HCT116 (cell line): ENCODE data around the gene FCHSD2. TPM values are rescaled to one million over a fixed set of nuclear protein-coding genes. Genes with fewer than 3 reads are reported as not detected.

Experiments used
- ATAC-seq: fragments of 200-7000 bp; cut with Tn5 transposase; 2 replicates; pipeline ENCODE4 v1.9.1; 2020; ENCODE audit warnings: mild to moderate bottlenecking, moderate library complexity
- BruUV-seq: library from RNA; stranded (reverse); fragments of 400-500 nt; replicated peaks from 2 replicates; lab custom pipeline; 2021; lab: Mats Ljungman, UMichigan
- CTCF ChIA-PET: fragments of 300-600 bp; sonication (Branson Sonifier 250); formaldehyde crosslinking; loops from one replicate; lab custom pipeline; 2021; ENCODE audit warnings: antibody characterized with exemption; lab: Charles Lee
- POLR2A ChIA-PET: fragments of 300-600, 350-600 bp; sonication (Branson Sonifier 250); formaldehyde crosslinking; loops from one replicate; lab custom pipeline; 2021; ENCODE audit warnings: antibody characterized with exemption; lab: Charles Lee
- RAD21 ChIA-PET, 2 experiments: fragments of 300-600 bp; sonication (Branson Sonifier 250); formaldehyde crosslinking; loops; one replicate each; lab custom pipeline; 2023; ENCODE audit warnings: low total read pairs in 2 of 2; ENCODE audit not compliant: uncharacterized antibody in 2 of 2, unreplicated experiment in 2 of 2, low non-redundant PET in 1 of 2; lab: Charles Lee
- DNase-seq: peaks from one replicate; pipeline ENCODE4 v3.0.0-alpha.2; 2010; ENCODE audit warnings: low read depth, low spot score
- H2AFZ ChIP-seq: fragments of 200-600 bp; shearing (Covaris generic), sonication (generic); 2 replicates; pipeline ENCODE4 v1.6.1; 2017; ENCODE audit warnings: low read depth, mixed run types, mixed read lengths, antibody characterized with exemption, low read length; ENCODE audit not compliant: poor library complexity, severe bottlenecking
- H3K27ac ChIP-seq: 2 replicates; pipeline ENCODE4 v1.5.1; 2012; ENCODE audit warnings: low read depth, low read length
- H3K27me3 ChIP-seq: fragments of 200-600 bp; sonication (generic); 2 replicates; pipeline ENCODE4 v1.6.1; 2016; ENCODE audit warnings: mixed run types, low read length, mixed read lengths; ENCODE audit not compliant: insufficient read depth
- H3K36me3 ChIP-seq, 2 experiments: fragments of 200-500 bp in 1 of 2; fragments of 200-600 bp in 1 of 2; sonication (Bioruptor generic) in 1 of 2; sonication (generic) in 1 of 2; 2 replicates each; pipeline versions ENCODE4 v1.5.1 to v1.6.1; 2014 to 2016; ENCODE audit warnings: low read length in 2 of 2, inconsistent platforms in 1 of 2, mixed read lengths in 1 of 2, mixed run types in 1 of 2; ENCODE audit not compliant: insufficient read depth in 2 of 2, control insufficient read depth in 1 of 2
- H3K4me1 ChIP-seq, 2 experiments: fragments of 200-600 bp in 1 of 2; sonication (generic) in 1 of 2; 2 replicates each; pipeline versions ENCODE4 v1.5.1 to v1.6.1; 2012 to 2017; ENCODE audit warnings: low read length in 2 of 2, inconsistent platforms in 1 of 2, mild to moderate bottlenecking in 1 of 2, mixed read lengths in 1 of 2, mixed run types in 1 of 2, moderate library complexity in 1 of 2; ENCODE audit not compliant: insufficient read depth in 2 of 2, control insufficient read depth in 1 of 2
- H3K4me2 ChIP-seq: fragments of 200-600 bp; sonication (generic); 2 replicates; pipeline ENCODE4 v1.6.1; 2017; ENCODE audit warnings: mixed run types, low read length, mixed read lengths
- H3K4me3 ChIP-seq, 2 experiments: fragments of 200-600 bp in 1 of 2; sonication (generic) in 1 of 2; replicated peaks in 1 of 2; 2 replicates each; pipeline ENCODE4 v1.5.1; 2011 to 2016; ENCODE audit warnings: low read length in 2 of 2, control low read depth in 1 of 2, low read depth in 1 of 2, mild to moderate bottlenecking in 1 of 2, mixed read lengths in 1 of 2, mixed run types in 1 of 2
- H3K79me2 ChIP-seq: fragments of 200-600 bp; sonication (generic); 2 replicates; pipeline ENCODE4 v1.6.1; 2017; ENCODE audit warnings: mild to moderate bottlenecking, mixed run types, low read length, moderate library complexity, mixed read lengths; ENCODE audit not compliant: insufficient read depth
- H3K9ac ChIP-seq: fragments of 200-600 bp; sonication (generic); 2 replicates; pipeline ENCODE4 v1.6.1; 2016; ENCODE audit warnings: low read length, mixed read lengths
- H3K9me2 ChIP-seq: fragments of 200-600 bp; sonication (generic), shearing (Covaris generic); 2 replicates; pipeline ENCODE4 v1.6.1; 2017; ENCODE audit warnings: mixed run types, mild to moderate bottlenecking, moderate library complexity; ENCODE audit not compliant: insufficient read depth
- H3K9me3 ChIP-seq, 2 experiments: fragments of 200-500 bp in 1 of 2; fragments of 200-600 bp in 1 of 2; sonication (Bioruptor generic) in 1 of 2; sonication (generic) in 1 of 2; 2 replicates each; pipeline ENCODE4 v1.6.1; 2014 to 2017; ENCODE audit warnings: low read length in 2 of 2, mixed read lengths in 2 of 2, inconsistent platforms in 1 of 2, low read depth in 1 of 2, mild to moderate bottlenecking in 1 of 2, mixed run types in 1 of 2, moderate library complexity in 1 of 2; ENCODE audit not compliant: control insufficient read depth in 1 of 2, insufficient read depth in 1 of 2
- H4K20me1 ChIP-seq: fragments of 200-600 bp; sonication (generic), shearing (Covaris generic); 2 replicates; pipeline ENCODE4 v1.6.1; 2017; ENCODE audit warnings: mixed run types, mild to moderate bottlenecking, moderate library complexity; ENCODE audit not compliant: insufficient read depth
- CBX3 ChIP-seq: IDR thresholded peaks from 2 replicates; pipeline ENCODE4 v1.6.1; 2012; ENCODE audit warnings: low read depth
- CEBPB ChIP-seq: IDR thresholded peaks from 2 replicates; pipeline ENCODE4 v1.6.1; 2012; ENCODE audit warnings: low read depth
- CTCF ChIP-seq, 3 experiments: fragments of 200-600 bp in 1 of 3; sonication (generic) in 1 of 3; IDR thresholded peaks in 2 of 3; conservative IDR thresholded peaks in 1 of 3; 2 replicates each; pipeline ENCODE4 v1.5.1; 2012 to 2017; ENCODE audit warnings: low read depth in 2 of 3, low read length in 2 of 3, antibody characterized with exemption in 1 of 3, borderline replicate concordance in 1 of 3, control low read depth in 1 of 3, mild to moderate bottlenecking in 1 of 3, mixed read lengths in 1 of 3, mixed run types in 1 of 3, moderate library complexity in 1 of 3; ENCODE audit not compliant: insufficient read depth in 1 of 3
- ELF1 ChIP-seq: IDR thresholded peaks from 2 replicates; pipeline ENCODE4 v1.6.1; 2012; ENCODE audit warnings: low read depth, borderline replicate concordance
- SP1 ChIP-seq: IDR thresholded peaks from 2 replicates; pipeline ENCODE4 v1.6.1; 2012; ENCODE audit warnings: low read depth
- SRF ChIP-seq: IDR thresholded peaks from 2 replicates; pipeline ENCODE4 v1.6.1; 2012; ENCODE audit warnings: low read depth
- ZNF274 ChIP-seq: fragments of 200-500 bp; sonication (Bioruptor generic); IDR thresholded peaks from 2 replicates; pipeline ENCODE4 v1.6.1; 2014; ENCODE audit warnings: mild to moderate bottlenecking, low read depth, low read length, inconsistent platforms
- intact Hi-C: fragments of 100-400 bp; cut with micrococcal nuclease; formaldehyde crosslinking; loops from 2 replicates; pipeline ENCODE4 v1.10.0; 2022
- total RNA-seq: library from RNA; stranded (reverse); gene quantifications from one replicate; pipeline ENCODE4 v1.2.1, GENCODE V29; 2021; ENCODE audit not compliant: unreplicated experiment
- TF ChIP-seq, protein P1 (sequence below): IDR thresholded peaks from 2 replicates; pipeline ENCODE4 v1.6.1; 2012

FCHSD2 gene
- total RNA-seq, 1 experiment from 2014 or later: 15.0 TPM

DNA sequence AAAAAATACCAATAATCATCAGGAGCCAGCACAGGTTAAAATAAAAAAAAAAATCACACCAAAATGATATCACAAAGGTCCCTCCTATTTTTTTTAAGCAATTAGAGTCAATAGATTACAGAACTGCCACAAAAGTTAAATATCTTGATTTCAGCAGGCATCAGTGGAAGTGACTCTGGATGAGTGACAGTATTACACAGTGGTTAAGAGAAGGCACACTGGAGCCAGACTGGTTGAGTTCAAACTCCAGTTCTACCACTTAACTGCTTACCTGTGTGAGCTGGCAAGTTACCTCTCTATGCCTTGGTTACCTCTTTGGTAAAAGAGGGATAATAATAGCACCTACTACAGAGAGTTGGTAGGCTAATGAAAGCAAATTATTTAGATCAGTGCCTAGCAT is 179.4 kb downstream of the FCHSD2 start:
- ATAC-seq (no peak), DNase-seq (no peak)
- H3K79me2 ChIP-seq: no peaks in the 10 kb centered on the region
- H3K4me1 ChIP-seq: no peaks in the 10 kb centered on the region
- ChIA-PET RAD21 (no interaction called here), POLR2A (no interaction called here), CTCF (no interaction called here)
- no peaks in the 10 kb centered on the region for H3K36me3 ChIP-seq
- no peaks in the 10 kb centered on the region for H3K9me2 ChIP-seq
- no TSS peak for BruUV-seq
- TF ChIP-seq ZNF274: no peak
- TF ChIP-seq SRF: no peak
- no peak for TF ChIP-seq ELF1
- H2AFZ ChIP-seq: no peak overlapping the region
- intact Hi-C loops: no loop called here
- no peaks in the 10 kb centered on the region for H4K20me1 ChIP-seq
- no peaks in the 10 kb centered on the region for H3K9me3 ChIP-seq
- no peaks in the 10 kb centered on the region for H3K27me3 ChIP-seq
- H3K27ac ChIP-seq: no peak overlapping the region
- H3K4me3 ChIP-seq: no peak overlapping the region
- no peak overlapping the region for H3K4me2 ChIP-seq
- H3K9ac ChIP-seq: no peak overlapping the region

DNA sequence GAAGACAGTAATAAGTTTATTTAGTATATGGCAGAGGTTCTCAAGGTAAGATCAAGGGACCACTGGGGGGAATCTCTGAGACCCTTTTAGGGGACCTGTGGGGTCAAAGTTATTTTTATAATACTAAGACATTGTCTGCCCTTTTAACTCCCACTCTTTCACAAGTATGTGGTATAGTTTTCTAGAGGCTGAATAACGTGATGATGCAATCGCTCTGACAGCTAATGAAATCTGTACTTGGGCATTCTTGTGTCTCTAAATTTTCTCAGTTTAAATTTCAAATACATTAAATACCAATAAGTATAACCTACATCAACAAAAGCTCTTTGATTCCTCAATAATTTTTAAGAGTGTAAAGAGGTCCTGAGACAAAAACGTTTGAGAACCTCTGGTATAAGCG is 180.0 kb downstream of the FCHSD2 start:
- ChIA-PET RAD21 (no interaction called here), CTCF (no interaction called here), POLR2A (no interaction called here)
- Histone ChIP-seq H3K4me1 (no peaks in the 10 kb centered on the region), H3K79me2 (no peaks in the 10 kb centered on the region), H3K4me2 (no peak overlapping the region), H4K20me1 (no peaks in the 10 kb centered on the region), H2AFZ (no peak overlapping the region), H3K4me3 (no peak overlapping the region), H3K9me3 (no peaks in the 10 kb centered on the region), H3K9ac (no peak overlapping the region), H3K27me3 (no peaks in the 10 kb centered on the region), H3K27ac (no peak overlapping the region), H3K9me2 (no peaks in the 10 kb centered on the region), H3K36me3 (no peaks in the 10 kb centered on the region)
- intact Hi-C loops: no loop called here
- BruUV-seq: no TSS peak
- TF ChIP-seq ELF1: no peak
- peak; percentile 82 for TF ChIP-seq CEBPB
- no peak for TF ChIP-seq SP1
- no peak for TF ChIP-seq CBX3
- TF ChIP-seq CTCF (IDR thresholded peaks at IDR 0.05 in 2 of 3, conservative IDR thresholded peaks at IDR 0.05 in 1 of 3; ENCODE audit: borderline replicate concordance in 1 of 3, insufficient read depth in 1 of 3, low read depth in 2 of 3, low read length in 2 of 3): no peak
- TF ChIP-seq, protein P1, sequence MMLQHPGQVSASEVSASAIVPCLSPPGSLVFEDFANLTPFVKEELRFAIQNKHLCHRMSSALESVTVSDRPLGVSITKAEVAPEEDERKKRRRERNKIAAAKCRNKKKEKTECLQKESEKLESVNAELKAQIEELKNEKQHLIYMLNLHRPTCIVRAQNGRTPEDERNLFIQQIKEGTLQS: peak; percentile 55; the same call in 1 of the 2 replicates
- DNase-seq: no peak
- ATAC-seq: no peak
